Pancreas (tissue), 10 donors: Measurements from ENCODE around the gene DGKI. TPM values are rescaled to one million over a fixed set of nuclear protein-coding genes. Genes with fewer than 3 reads are reported as not detected.

ENCODE experiments used
- ATAC-seq, 4 donors: fragments of 200-7000 bp; cut with Tn5 transposase; one replicate each; pipeline versions ENCODE4 v1.8.0 to v1.9.1; 2020; ENCODE audit warnings: mild to moderate bottlenecking in 4 of 4, moderate library complexity in 4 of 4
- DNase-seq, 6 donors: peaks; one replicate each; pipeline ENCODE4 v3.0.0-alpha.2; 2020
- FAIRE-seq: peaks from 2 replicates; lab custom pipeline; 2012; peaks lifted over from hg19 to GRCh38; lab: Jason Lieb, UNC
- H3K27ac ChIP-seq, 4 donors: fragments of 200-600 bp; sonication (generic); 1 replicate in 3 of 4; 2 replicates in 1 of 4; pipeline versions ENCODE4 v1.5.0 to v1.8.0; 2020
- H3K27me3 ChIP-seq, 4 donors: fragments of 200-600 bp; one replicate each; pipeline ENCODE4 v1.8.0; 2021
- H3K36me3 ChIP-seq, 3 donors: fragments of 200-600 bp; sonication (generic) in 1 of 3; one replicate each; pipeline versions ENCODE4 v1.5.0 to v1.8.0; 2020 to 2021
- H3K4me1 ChIP-seq, 3 donors: fragments of 200-600 bp; one replicate each; pipeline ENCODE4 v1.8.0; 2021
- H3K4me3 ChIP-seq, 4 donors: fragments of 200-600 bp; sonication (generic) in 2 of 4; one replicate each; pipeline versions ENCODE4 v1.5.0 to v1.8.0; 2020 to 2021
- H3K9me3 ChIP-seq, 4 donors: fragments of 200-600 bp; one replicate each; pipeline ENCODE4 v1.8.0; 2021
- WGBS, 2 donors: extraction: QIAGEN DNeasy Blood & Tissue Kit; methylation state at CpG; one replicate each; pipeline ENCODE4 v1.1.7; 2013; 5-methylcytosine and 5-hydroxymethylcytosine counted together
- intact Hi-C, 3 donors: fragments of 100-400 bp; cut with DNase I; formaldehyde crosslinking; loops; one replicate each; pipeline versions ENCODE4 v1.11.1 to v1.14.2; 2022
- polyA plus RNA-seq, 2 donors: library from polyadenylated mRNA; stranded (reverse); fragments of 200-250 nt; gene quantifications; one replicate each; pipeline ENCODE4 v1.2.3, GENCODE V29; 2013
- total RNA-seq, 6 donors: library from RNA; stranded (reverse); fragmentation: NEBNext Ultra II Directional in 4 of 6; extraction: Animal tissue kit (Norgen Biotek cat#: 25700) in 4 of 6; gene quantifications; one replicate each; pipeline versions ENCODE4 v1.2.1 to v1.2.4, GENCODE V29; 2021 to 2023
- TF ChIP-seq, protein P1 (sequence below), 4 donors: fragments of 200-600 bp; sonication (generic) in 3 of 4; IDR thresholded peaks; one replicate each; pipeline versions ENCODE4 v1.5.0 to v1.8.0; 2021; ENCODE audit warnings: antibody characterized with exemption in 4 of 4
- donor health status: healthy with polysubstance abuse.
- donor health status: DM: no; HTN: no; CAD: no; lungs with moderate emphysema.
- donor health status: DM: no; HTN: no; CAD: no.
- donor health status: control.
- donor health status: control.
- donor health status: Bipolar disorder and iron deficiency.
- donor health status: DM: yes; HTN: yes; CAD: no.
- donor health status: DM: no; HTN: no; CAD: no.
- donor health status: DM: no; HTN: no; CAD: no.
- donor health status: DM: yes; HTN: yes; CAD: no.

The DGKI gene
- total and polyA plus RNA-seq, 8 donors, result 0.04 to 0.81 (median 0.15) TPM

DNA sequence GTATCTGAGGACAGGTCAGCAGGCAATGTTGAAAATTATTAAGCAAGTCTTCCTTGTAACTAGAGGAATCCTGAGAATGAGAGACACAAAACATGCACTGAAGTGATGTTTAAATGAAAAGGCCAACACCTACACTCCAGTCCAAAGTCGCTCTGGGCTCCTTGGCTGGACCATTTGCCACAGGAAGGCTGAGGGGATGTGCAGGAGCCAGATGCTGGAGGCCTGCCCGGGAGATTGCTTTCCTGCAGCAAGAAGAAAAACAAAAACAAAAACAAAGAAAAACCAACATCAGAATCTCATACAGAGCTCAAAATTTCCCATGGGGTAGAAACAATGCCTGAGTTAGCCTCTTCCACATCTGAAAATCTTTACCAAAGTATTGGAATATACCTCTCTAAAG, 157.0 kb downstream of the DGKI start:
- TF ChIP-seq, protein P1, sequence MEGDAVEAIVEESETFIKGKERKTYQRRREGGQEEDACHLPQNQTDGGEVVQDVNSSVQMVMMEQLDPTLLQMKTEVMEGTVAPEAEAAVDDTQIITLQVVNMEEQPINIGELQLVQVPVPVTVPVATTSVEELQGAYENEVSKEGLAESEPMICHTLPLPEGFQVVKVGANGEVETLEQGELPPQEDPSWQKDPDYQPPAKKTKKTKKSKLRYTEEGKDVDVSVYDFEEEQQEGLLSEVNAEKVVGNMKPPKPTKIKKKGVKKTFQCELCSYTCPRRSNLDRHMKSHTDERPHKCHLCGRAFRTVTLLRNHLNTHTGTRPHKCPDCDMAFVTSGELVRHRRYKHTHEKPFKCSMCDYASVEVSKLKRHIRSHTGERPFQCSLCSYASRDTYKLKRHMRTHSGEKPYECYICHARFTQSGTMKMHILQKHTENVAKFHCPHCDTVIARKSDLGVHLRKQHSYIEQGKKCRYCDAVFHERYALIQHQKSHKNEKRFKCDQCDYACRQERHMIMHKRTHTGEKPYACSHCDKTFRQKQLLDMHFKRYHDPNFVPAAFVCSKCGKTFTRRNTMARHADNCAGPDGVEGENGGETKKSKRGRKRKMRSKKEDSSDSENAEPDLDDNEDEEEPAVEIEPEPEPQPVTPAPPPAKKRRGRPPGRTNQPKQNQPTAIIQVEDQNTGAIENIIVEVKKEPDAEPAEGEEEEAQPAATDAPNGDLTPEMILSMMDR (IDR thresholded peaks at IDR 0.05), result no peak
- no peak for DNase-seq
- no peaks in the 10 kb centered on the region for H3K4me1 ChIP-seq
- H3K36me3 ChIP-seq, result no peaks in the 10 kb centered on the region
- no peaks in the 10 kb centered on the region for H3K9me3 ChIP-seq
- WGBS, 2 donors, result 58 to 60% methylated on average over 2 of the region's 2 CpGs
- H3K4me3 ChIP-seq, result no peak overlapping the region
- H3K27me3 ChIP-seq, result no peaks in the 10 kb centered on the region
- FAIRE-seq, result no peak
- intact Hi-C loops, result no loop called here
- no peak for ATAC-seq
- H3K27ac ChIP-seq, result no peak overlapping the region

DNA sequence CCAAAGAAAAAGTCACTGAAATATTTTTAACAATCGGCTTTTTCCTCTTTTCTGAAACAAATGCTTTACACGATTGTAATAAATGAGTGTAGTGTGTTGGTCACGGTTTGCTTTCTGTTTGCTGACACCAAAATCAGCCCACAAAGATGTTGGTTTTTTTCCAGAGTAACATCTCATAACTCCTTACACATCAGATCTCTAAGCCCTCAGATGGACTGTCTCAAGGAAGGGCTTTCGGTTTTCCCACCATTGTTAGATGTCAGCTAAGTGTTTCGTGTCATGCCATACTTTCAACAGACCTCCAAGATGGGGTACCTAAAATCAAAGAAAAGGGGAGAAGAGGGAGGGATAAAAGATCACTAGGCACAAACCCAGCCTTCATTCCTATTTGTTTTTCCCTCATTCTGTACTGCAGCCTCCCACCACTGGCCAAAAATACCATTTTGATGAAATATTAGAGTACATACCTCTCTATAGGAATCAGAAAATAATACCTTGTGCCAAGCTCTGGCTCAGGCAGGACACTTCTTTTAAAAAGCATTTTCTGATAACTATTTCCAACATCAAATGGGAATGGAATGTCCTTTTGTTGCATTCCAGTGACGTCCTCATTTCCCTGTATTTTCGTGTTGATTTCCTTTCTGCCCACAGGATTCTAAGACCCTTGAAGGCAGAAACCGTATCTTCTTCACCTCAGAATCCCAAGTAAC, 159.1 kb downstream of the DGKI start:
- no peak for DNase-seq
- 67% methylated on average over 8 of the region's 8 CpGs for WGBS, 2 donors
- ATAC-seq, result no peak
- intact Hi-C loops, result no loop called here
- H3K27ac ChIP-seq, result no peak overlapping the region
- no peak for FAIRE-seq
- no peaks in the 10 kb centered on the region for H3K36me3 ChIP-seq
- TF ChIP-seq, protein P1 (IDR thresholded peaks at IDR 0.05), result no peak
- H3K27me3 ChIP-seq, result no peaks in the 10 kb centered on the region
- H3K9me3 ChIP-seq, result no peaks in the 10 kb centered on the region
- H3K4me1 ChIP-seq, result no peaks in the 10 kb centered on the region
- H3K4me3 ChIP-seq, result no peak overlapping the region

DNA sequence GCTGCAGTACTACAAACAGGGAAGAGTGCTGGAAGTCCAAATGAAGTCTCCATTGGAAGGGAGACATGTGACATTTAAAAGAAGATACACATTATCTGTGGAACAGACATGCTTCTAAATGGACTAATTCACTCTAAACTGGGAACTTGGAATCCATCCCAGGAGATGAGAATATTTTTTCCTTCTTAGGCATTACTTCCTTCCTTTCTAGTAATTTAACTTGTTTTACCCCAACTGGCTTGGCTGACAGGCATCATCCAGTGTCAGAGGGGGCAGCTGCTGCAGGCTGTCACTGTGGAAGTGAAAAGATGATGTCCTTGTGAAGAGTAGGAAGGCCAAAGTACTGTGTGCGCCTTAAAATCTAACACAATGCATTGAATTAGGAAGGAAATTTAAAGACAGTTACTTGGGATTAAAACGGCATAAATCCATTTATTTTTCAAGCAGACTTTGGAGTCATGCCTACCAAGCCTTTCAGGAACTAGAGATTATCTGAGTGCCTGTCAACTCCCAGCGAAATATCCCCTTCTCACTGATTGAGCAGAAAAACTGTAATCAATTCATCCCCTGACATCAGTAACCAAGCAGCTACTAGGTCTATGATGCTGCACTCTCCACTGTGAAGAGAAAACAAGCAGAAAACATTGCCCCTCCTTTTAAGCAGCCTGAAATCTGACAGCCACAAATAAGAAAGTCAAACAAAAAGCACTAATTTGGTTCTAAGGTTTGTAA, 161.2 kb downstream of the DGKI start:
- WGBS, 2 donors, result 46 to 55% methylated on average over 3 of the region's 3 CpGs
- H3K4me3 ChIP-seq, result no peak overlapping the region
- FAIRE-seq (no peak), DNase-seq (no peak), ATAC-seq (no peak)
- no peaks in the 10 kb centered on the region for H3K36me3 ChIP-seq
- no peaks in the 10 kb centered on the region for H3K4me1 ChIP-seq
- TF ChIP-seq, protein P1 (IDR thresholded peaks at IDR 0.05), result no peak
- H3K27ac ChIP-seq, result no peak overlapping the region
- intact Hi-C loops, result no loop called here
- H3K9me3 ChIP-seq, result no peaks in the 10 kb centered on the region
- no peaks in the 10 kb centered on the region for H3K27me3 ChIP-seq

DNA sequence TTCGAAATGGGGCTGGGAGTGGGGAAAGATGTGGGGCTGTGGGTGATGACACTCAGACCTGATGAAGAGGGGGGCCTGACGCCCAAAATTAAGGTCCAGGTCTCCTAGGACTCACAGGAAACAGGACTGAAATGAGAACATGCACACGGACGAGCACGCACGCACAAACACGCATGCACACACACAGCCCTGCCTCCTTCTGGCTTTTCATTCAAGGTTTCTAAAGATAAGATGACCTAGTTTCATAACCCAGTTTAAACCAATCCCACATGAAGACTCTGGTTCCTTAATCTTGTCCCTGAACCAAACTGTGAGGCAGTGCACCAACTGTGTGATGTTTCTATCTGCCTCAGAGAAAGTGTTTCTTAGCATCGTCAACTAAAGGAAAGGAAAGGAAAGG, 162.0 kb downstream of the DGKI start:
- ATAC-seq, result no peak
- H3K4me3 ChIP-seq, result no peak overlapping the region
- TF ChIP-seq, protein P1 (IDR thresholded peaks at IDR 0.05), result no peak
- no peaks in the 10 kb centered on the region for H3K4me1 ChIP-seq
- H3K27me3 ChIP-seq, result no peaks in the 10 kb centered on the region
- 57 to 81% methylated on average over 8 of the region's 8 CpGs for WGBS, 2 donors
- no peak for FAIRE-seq
- no peaks in the 10 kb centered on the region for H3K36me3 ChIP-seq
- DNase-seq, result no peak
- H3K27ac ChIP-seq, result no peak overlapping the region
- intact Hi-C loops, result no loop called here
- no peaks in the 10 kb centered on the region for H3K9me3 ChIP-seq

DNA sequence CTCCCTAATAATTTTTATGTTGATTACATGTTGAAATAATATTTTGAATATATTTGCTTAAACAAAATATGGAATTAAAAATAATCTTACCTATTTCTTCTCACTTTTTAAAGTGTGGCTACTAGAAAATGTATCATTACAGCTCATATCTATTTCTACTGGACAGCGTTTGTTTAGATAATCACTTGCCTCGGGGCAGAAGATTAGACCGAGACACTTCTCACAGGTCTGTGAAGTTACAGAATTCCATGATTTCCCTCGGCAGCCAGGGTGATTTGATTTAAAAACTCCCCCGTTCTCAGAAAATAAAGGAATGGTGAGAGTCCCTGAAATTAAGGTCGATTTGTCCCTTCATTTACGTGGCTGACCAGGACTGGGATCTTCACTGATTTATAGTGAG, 162.5 kb downstream of the DGKI start:
- intact Hi-C loops, result no loop called here
- FAIRE-seq, result no peak

More for the DNA sequence above, 162.5 kb downstream of the DGKI start:
- 43% methylated on average over 7 of the region's 7 CpGs for WGBS, 2 donors
- no peaks in the 10 kb centered on the region for H3K27me3 ChIP-seq
- H3K27ac ChIP-seq, result no peak overlapping the region
- no peaks in the 10 kb centered on the region for H3K4me1 ChIP-seq
- H3K36me3 ChIP-seq, result no peaks in the 10 kb centered on the region
- DNase-seq (no peak), ATAC-seq (no peak)
- TF ChIP-seq, protein P1 (IDR thresholded peaks at IDR 0.05), result no peak
- no peak overlapping the region for H3K4me3 ChIP-seq
- H3K9me3 ChIP-seq, result no peaks in the 10 kb centered on the region
